ENCODE results near the gene GM2A. TPM values are rescaled to one million over a fixed set of nuclear protein-coding genes. Genes with fewer than 3 reads are reported as not detected.

The GM2A gene
- total RNA-seq, 1 experiment from 2014 or later: 90.2 TPM

DNA sequence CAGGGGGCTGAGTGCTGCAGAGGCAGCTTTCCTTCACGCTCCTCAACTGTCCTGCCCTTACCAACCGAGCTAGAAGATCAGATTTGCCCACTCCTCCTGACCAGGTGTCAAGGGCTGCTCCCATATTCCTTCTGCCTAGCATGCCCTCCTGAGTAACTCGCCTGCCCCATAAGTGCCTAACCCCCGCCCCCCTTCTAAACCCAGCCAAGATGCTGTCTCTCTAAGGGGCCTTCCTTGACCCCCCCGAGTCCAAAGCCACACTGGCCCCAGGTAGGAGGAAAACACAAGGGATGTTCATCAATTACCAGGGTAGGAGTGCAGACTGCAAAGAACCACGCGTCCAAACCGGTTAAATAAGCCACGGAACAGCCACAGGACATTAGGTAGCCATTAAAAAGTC, 33.8 kb upstream of the GM2A start:
- Histone ChIP-seq H3K4me2 (ENCODE audit: low read length) (no peak overlapping the region), H3F3A (ENCODE audit: low read length, unreplicated experiment) (no peaks in the 10 kb centered on the region), H4K20me1 (ENCODE audit: low read length) (no peaks in the 10 kb centered on the region), H3K9me2 (replicated peaks; ENCODE audit: low read length) (no peaks in the 10 kb centered on the region), H3K79me2 (ENCODE audit: low read length) (no peaks in the 10 kb centered on the region), H3K4me3 (ENCODE audit: low read length) (no peak overlapping the region), H3K27me3 (ENCODE audit: low read length) (no peaks in the 10 kb centered on the region), H3K4me1 (ENCODE audit: insufficient read depth, low read length) (peaks cover 33% of the 10 kb centered on the region), H3K27ac (ENCODE audit: low read length) (no peak overlapping the region), H3K36me3 (ENCODE audit: low read depth, low read length) (no peaks in the 10 kb centered on the region), H3K9me3 (ENCODE audit: low read length) (no peaks in the 10 kb centered on the region), H2AFZ (ENCODE audit: low read length) (no peak overlapping the region), H3K9ac (ENCODE audit: low read length) (no peak overlapping the region)
- no TSS peak for BruUV-seq (replicated peaks)
- ChIA-PET CTCF (no interaction called here), POLR2A (ENCODE audit: unreplicated experiment) (no interaction called here)
- DNase-seq: no peak
- ATAC-seq: no peak
- TF ChIP-seq, protein P1, sequence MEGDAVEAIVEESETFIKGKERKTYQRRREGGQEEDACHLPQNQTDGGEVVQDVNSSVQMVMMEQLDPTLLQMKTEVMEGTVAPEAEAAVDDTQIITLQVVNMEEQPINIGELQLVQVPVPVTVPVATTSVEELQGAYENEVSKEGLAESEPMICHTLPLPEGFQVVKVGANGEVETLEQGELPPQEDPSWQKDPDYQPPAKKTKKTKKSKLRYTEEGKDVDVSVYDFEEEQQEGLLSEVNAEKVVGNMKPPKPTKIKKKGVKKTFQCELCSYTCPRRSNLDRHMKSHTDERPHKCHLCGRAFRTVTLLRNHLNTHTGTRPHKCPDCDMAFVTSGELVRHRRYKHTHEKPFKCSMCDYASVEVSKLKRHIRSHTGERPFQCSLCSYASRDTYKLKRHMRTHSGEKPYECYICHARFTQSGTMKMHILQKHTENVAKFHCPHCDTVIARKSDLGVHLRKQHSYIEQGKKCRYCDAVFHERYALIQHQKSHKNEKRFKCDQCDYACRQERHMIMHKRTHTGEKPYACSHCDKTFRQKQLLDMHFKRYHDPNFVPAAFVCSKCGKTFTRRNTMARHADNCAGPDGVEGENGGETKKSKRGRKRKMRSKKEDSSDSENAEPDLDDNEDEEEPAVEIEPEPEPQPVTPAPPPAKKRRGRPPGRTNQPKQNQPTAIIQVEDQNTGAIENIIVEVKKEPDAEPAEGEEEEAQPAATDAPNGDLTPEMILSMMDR (conservative IDR thresholded peaks at IDR 0.05; ENCODE audit: low read depth, low read length): no peak
- TF ChIP-seq EZH2phosphoT487 (IDR thresholded peaks at IDR 0.05; ENCODE audit: borderline replicate concordance, low read length) (no peak), EZH2 (IDR thresholded peaks at IDR 0.05; ENCODE audit: low read length, unreplicated experiment) (no peak)
- intact Hi-C loops (cut with micrococcal nuclease): no loop called here

DNA sequence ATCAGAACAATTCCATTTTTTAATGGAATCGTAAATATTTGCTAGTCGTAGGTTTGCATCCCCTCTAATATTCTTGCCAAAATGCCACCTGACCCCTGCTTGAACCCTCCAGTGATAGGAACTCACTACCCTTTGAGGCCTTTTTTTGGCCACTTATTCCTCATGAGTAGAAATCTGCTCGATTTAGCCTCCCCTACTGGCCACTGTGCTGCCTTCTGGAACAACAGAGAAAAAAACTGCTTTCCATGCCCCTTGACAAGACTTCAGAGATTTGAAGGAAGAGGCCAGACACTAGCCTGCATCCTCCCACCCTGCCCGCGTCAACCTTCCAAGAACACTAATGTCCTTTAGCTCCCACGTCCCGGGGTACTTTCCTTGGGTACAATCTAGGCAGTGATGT, 33.2 kb upstream of the GM2A start:
- no peak overlapping the region for H3K9ac ChIP-seq (ENCODE audit: low read length)
- no peaks in the 10 kb centered on the region for H3K9me2 ChIP-seq (replicated peaks; ENCODE audit: low read length)
- no peaks in the 10 kb centered on the region for H3F3A ChIP-seq (ENCODE audit: low read length, unreplicated experiment)
- no peaks in the 10 kb centered on the region for H3K36me3 ChIP-seq (ENCODE audit: low read depth, low read length)
- no peak overlapping the region for H3K4me3 ChIP-seq (ENCODE audit: low read length)
- DNase-seq: no peak
- no peak for TF ChIP-seq EZH2 (IDR thresholded peaks at IDR 0.05; ENCODE audit: low read length, unreplicated experiment)
- TF ChIP-seq, protein P1 (conservative IDR thresholded peaks at IDR 0.05; ENCODE audit: low read depth, low read length): peak; percentile 43; the same call in 1 of the 2 replicates
- no peak for TF ChIP-seq EZH2phosphoT487 (IDR thresholded peaks at IDR 0.05; ENCODE audit: borderline replicate concordance, low read length)
- H3K27me3 ChIP-seq (ENCODE audit: low read length): no peaks in the 10 kb centered on the region
- H3K79me2 ChIP-seq (ENCODE audit: low read length): no peaks in the 10 kb centered on the region
- ChIA-PET CTCF (no interaction called here), POLR2A (ENCODE audit: unreplicated experiment) (no interaction called here)
- no peak overlapping the region for H3K4me2 ChIP-seq (ENCODE audit: low read length)
- no peak for ATAC-seq
- no peaks in the 10 kb centered on the region for H4K20me1 ChIP-seq (ENCODE audit: low read length)
- H3K9me3 ChIP-seq (ENCODE audit: low read length): no peaks in the 10 kb centered on the region
- BruUV-seq (replicated peaks): no TSS peak
- peaks cover 28% of the 10 kb centered on the region; the same call in 1 of the 2 replicates for H3K4me1 ChIP-seq (ENCODE audit: insufficient read depth, low read length)
- intact Hi-C loops (cut with micrococcal nuclease): no loop called here
- no peak overlapping the region for H3K27ac ChIP-seq (ENCODE audit: low read length)
- no peak overlapping the region for H2AFZ ChIP-seq (ENCODE audit: low read length)

DNA sequence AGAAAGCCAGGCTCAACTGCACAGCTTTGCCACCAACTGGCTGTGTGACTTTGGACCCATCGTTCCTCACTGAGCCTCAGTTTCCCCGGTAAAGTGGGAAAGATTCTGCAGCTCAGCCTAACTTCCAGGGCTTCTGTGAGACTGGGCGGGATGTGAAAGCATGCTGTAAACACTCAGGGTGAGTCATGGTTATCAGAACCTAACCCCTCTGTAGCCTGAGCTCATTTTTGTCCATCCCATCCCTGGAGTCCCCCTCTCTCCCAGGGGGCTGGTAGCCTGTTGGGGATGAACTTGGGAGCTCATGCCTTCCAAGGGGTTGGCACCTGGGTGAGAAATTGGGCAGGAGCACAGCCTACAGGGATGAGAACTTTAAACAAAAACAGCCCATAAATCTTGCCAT, 31.4 kb upstream of the GM2A start:
- no peak overlapping the region for H2AFZ ChIP-seq (ENCODE audit: low read length)

More for the DNA sequence above, 31.4 kb upstream of the GM2A start:
- peak; percentile 35 for DNase-seq
- Histone ChIP-seq H3K27me3 (ENCODE audit: low read length) (no peaks in the 10 kb centered on the region), H3K9ac (ENCODE audit: low read length) (no peak overlapping the region), H3K4me3 (ENCODE audit: low read length) (no peak overlapping the region), H4K20me1 (ENCODE audit: low read length) (no peaks in the 10 kb centered on the region), H3K4me2 (ENCODE audit: low read length) (no peak overlapping the region), H3K79me2 (ENCODE audit: low read length) (no peaks in the 10 kb centered on the region), H3K9me3 (ENCODE audit: low read length) (no peaks in the 10 kb centered on the region), H3K36me3 (ENCODE audit: low read depth, low read length) (no peaks in the 10 kb centered on the region), H3F3A (ENCODE audit: low read length, unreplicated experiment) (no peaks in the 10 kb centered on the region), H3K9me2 (replicated peaks; ENCODE audit: low read length) (no peaks in the 10 kb centered on the region), H3K4me1 (ENCODE audit: insufficient read depth, low read length) (peaks cover 19% of the 10 kb centered on the region; the same call in 1 of the 2 replicates), H3K27ac (ENCODE audit: low read length) (no peak overlapping the region)
- ATAC-seq: peak; percentile 27; the same call in 1 of the 2 replicates
- intact Hi-C loops (cut with micrococcal nuclease): no loop called here
- ChIA-PET POLR2A (ENCODE audit: unreplicated experiment) (no interaction called here), CTCF (interaction anchor here (0.7 to 1.0 kb wide), 2 partner anchors 31 to 96 kb away, joined by 4 read pairs; partner anchors contain the start of gene GM2A)
- BruUV-seq (replicated peaks): no TSS peak
- TF ChIP-seq, protein P1 (conservative IDR thresholded peaks at IDR 0.05; ENCODE audit: low read depth, low read length): no peak
- no peak for TF ChIP-seq EZH2phosphoT487 (IDR thresholded peaks at IDR 0.05; ENCODE audit: borderline replicate concordance, low read length)
